ENCODE measurements around the gene ISG15. TPM values are rescaled to one million over a fixed set of nuclear protein-coding genes. Genes with fewer than 3 reads are reported as not detected.
A peak's percentile ranks its signal among the peaks of the same experiment; 100 is the strongest.
"Not testable (repeated sequence)": the region's sequence is repeated elsewhere in the genome, so short reads cannot be mapped to it uniquely, and the experiment has no call there.

Gene ISG15
- total RNA-seq, 1 experiment from 2014 or later = 140 TPM

DNA sequence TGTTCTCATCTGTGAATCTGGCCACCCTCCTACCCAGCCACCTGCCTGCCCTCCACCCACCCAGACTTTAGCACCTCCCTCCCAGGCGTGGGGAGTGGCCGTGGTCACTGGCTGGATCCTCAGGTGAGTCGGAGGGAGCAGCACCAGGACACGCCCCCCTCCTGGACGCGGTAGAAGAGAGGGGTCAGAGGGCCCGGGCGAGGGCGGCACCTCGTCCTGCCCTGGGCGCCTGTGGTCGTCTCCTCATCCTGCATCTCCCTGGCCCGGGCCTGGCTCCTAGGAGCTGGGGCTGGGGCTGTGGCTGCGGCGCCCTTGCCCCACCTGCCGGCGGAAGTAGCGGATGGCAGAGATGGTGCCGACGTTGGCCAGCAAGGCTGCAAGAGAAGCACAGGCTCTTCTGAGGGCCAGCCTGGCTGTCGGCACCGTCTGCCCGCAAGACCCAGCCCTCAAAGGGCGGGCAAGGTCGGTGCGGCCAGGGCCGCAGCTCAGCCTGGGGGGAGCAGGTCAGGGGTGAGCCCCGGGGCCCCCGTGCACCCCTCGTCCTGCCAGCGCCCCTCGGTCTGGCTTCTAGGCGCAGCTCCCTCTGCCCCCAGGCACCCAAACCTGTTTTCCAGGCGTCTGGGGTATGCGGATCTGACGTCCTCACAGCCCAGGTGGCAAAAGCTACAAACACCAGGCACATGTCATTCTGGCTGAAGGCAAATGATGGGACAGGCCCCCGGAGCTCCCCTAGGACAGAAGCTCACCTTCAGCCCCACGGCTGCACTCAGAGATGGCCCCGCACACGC lies 37.2 kb upstream of the ISG15 start (continued):
- no peak for TF ChIP-seq YY1 (IDR thresholded peaks at IDR 0.05; ENCODE audit: extremely low read depth, insufficient replicate concordance, low read depth, low read length)
- no peak for TF ChIP-seq SIN3A (IDR thresholded peaks at IDR 0.05; ENCODE audit: low read depth)
- TF ChIP-seq TCF7L2 (IDR thresholded peaks at IDR 0.05; ENCODE audit: borderline replicate concordance, extremely low read depth, insufficient read depth, insufficient read length) = peak; percentile 22
- TF ChIP-seq CEBPB (IDR thresholded peaks at IDR 0.05; ENCODE audit: low read depth) = no peak
- TF ChIP-seq ELF1 (IDR thresholded peaks at IDR 0.05; ENCODE audit: borderline replicate concordance, low read depth) = no peak
- no peak for TF ChIP-seq EZH2phosphoT487 (IDR thresholded peaks at IDR 0.05; ENCODE audit: borderline replicate concordance)
- no peak for TF ChIP-seq ZFX (IDR thresholded peaks at IDR 0.05)

DNA sequence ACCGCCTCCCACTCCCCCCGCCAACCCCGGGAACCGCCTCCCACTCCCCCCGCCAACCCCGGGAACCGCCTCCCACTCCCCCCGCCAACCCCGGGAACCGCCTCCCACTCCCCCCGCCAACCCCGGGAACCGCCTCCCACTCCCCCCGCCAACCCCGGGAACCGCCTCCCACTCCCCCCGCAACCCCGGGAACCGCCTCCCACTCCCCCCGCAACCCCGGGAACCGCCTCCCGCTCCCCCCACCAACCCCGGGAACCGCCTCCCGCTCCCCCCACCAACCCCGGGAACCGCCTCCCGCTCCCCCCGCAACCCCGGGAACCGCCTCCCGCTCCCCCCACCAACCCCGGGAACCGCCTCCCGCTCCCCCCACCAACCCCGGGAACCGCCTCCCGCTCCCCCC lies 36.5 kb upstream of the ISG15 start:
- not testable (repeated sequence) for ATAC-seq; H3K36me3 ChIP-seq (ENCODE audit: control insufficient read depth in 1 of 2, insufficient read depth in 2 of 2, low read length in 2 of 2); H3K79me2 ChIP-seq (ENCODE audit: insufficient read depth, low read length); H3K9ac ChIP-seq (ENCODE audit: low read length); H3K27ac ChIP-seq (ENCODE audit: low read depth, low read length); H3K4me3 ChIP-seq (replicated peaks in 1 of 2; ENCODE audit: low read depth in 1 of 2, low read length in 2 of 2); H2AFZ ChIP-seq (ENCODE audit: low read depth, low read length, poor library complexity, severe bottlenecking); DNase-seq (ENCODE audit: low read depth, low spot score); H4K20me1 ChIP-seq (ENCODE audit: insufficient read depth); H3K27me3 ChIP-seq (ENCODE audit: insufficient read depth, low read length); H3K4me2 ChIP-seq (ENCODE audit: low read length); H3K9me3 ChIP-seq (ENCODE audit: control insufficient read depth in 1 of 2, insufficient read depth in 1 of 2, low read depth in 1 of 2, low read length in 2 of 2); BruUV-seq (replicated peaks); H3K9me2 ChIP-seq (ENCODE audit: insufficient read depth)
- intact Hi-C loops (cut with micrococcal nuclease) = loop anchor here (5.0 kb wide), 1 partner anchor 141 kb away; the partner anchor contains the start of gene C1orf159
- CTCF ChIA-PET = interaction anchor here (1.0 to 1.2 kb wide), 2 partner anchors 10 to 107 kb away, joined by 5 read pairs; partner anchors contain the start of gene PLEKHN1
- RAD21 ChIA-PET (ENCODE audit: low non-redundant PET in 1 of 2, low total read pairs in 2 of 2, uncharacterized antibody in 2 of 2, unreplicated experiment in 2 of 2) = interaction anchor here in 1 of 2 experiments (0.6 kb wide), 1 partner anchor 107 kb away, joined by 5 read pairs; no protein-coding TSS in a partner anchor
- POLR2A ChIA-PET = interaction anchor here (1.1 to 1.5 kb wide), 2 partner anchors 9 to 23 kb away, joined by 3 to 11 read pairs; partner anchors contain the start of gene HES4
- peaks cover 10 to 22% of the 10 kb centered on the region in 2 experiments for H3K4me1 ChIP-seq (ENCODE audit: control insufficient read depth in 1 of 2, insufficient read depth in 2 of 2, low read length in 2 of 2)
